GM13977 (cell line): Measurements from ENCODE around the gene EIF4E3.

Source experiments
- DNase-seq: peaks from one replicate; pipeline ENCODE4 v3.0.0; 2012; ENCODE audit warnings: low spot score
- in situ Hi-C: fragments of 300-500 bp; cut with MboI; formaldehyde crosslinking; loops from one replicate; pipeline ENCODE4 v1.12.0; 2022; ENCODE audit warnings: low sequenced_read_pairs, low pct_unique_long_range_greater_than_20kb, mixed read lengths, inconsistent platforms; ENCODE audit not compliant: unreplicated experiment
- TF ChIP-seq, protein P1 (sequence below): IDR thresholded peaks from 2 replicates; pipeline ENCODE4 v1.5.1; 2012; ENCODE audit warnings: mild to moderate bottlenecking, control low read depth; ENCODE audit not compliant: insufficient read depth; ENCODE audit errors: extremely low read depth, missing control alignments

The EIF4E3 gene

DNA sequence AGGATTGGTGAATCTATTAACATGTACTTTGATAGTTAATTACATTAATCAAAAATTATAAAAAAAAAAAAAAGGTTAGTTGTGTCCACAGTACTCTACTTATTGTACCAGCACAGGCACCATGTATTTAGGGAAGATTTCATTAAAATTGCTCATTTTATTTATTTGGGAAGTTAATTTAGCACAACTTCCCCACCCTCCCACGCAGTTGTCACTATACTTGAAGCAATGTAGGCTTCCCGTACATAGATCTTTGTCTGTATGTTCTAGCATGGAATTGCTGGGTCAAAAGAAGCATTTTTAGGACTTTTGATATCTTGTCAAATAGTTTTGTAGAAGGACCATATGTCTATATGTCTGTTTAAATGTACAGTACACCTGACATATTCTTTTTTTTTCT lies 32.9 kb upstream of the EIF4E3 start:
- TF ChIP-seq, protein P1, sequence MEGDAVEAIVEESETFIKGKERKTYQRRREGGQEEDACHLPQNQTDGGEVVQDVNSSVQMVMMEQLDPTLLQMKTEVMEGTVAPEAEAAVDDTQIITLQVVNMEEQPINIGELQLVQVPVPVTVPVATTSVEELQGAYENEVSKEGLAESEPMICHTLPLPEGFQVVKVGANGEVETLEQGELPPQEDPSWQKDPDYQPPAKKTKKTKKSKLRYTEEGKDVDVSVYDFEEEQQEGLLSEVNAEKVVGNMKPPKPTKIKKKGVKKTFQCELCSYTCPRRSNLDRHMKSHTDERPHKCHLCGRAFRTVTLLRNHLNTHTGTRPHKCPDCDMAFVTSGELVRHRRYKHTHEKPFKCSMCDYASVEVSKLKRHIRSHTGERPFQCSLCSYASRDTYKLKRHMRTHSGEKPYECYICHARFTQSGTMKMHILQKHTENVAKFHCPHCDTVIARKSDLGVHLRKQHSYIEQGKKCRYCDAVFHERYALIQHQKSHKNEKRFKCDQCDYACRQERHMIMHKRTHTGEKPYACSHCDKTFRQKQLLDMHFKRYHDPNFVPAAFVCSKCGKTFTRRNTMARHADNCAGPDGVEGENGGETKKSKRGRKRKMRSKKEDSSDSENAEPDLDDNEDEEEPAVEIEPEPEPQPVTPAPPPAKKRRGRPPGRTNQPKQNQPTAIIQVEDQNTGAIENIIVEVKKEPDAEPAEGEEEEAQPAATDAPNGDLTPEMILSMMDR, result no peak
- no peak for DNase-seq
- in situ Hi-C loops, result no loop called here

DNA sequence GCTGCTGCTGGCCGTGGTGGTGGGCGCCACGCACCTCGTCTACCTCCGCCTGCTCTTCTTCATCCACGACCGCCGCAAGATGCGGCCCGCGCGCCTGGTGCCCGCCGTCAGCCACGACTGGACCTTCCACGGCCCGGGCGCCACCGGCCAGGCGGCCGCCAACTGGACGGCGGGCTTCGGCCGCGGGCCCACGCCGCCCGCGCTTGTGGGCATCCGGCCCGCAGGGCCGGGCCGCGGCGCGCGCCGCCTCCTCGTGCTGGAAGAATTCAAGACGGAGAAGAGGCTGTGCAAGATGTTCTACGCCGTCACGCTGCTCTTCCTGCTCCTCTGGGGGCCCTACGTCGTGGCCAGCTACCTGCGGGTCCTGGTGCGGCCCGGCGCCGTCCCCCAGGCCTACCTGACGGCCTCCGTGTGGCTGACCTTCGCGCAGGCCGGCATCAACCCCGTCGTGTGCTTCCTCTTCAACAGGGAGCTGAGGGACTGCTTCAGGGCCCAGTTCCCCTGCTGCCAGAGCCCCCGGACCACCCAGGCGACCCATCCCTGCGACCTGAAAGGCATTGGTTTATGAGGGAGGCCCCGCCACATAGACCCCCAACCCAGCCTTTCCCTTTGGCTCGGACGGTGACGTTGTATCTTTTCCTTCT lies 29.5 kb upstream of the EIF4E3 start:
- TF ChIP-seq, protein P1, result no peak
- in situ Hi-C loops, result no loop called here
- no peak for DNase-seq

GRCh38 chr3:71753701-71754609 lies 28.8 kb upstream of the EIF4E3 start, which contains the start of gene GPR27:
GPR27 (plus strand) TSS chr3:71753855; CDS start chr3:71754050, 195 bp downstream.
- in situ Hi-C loops, result no loop called here
- TF ChIP-seq, protein P1, result no peak
- peak; percentile 37 for DNase-seq

DNA sequence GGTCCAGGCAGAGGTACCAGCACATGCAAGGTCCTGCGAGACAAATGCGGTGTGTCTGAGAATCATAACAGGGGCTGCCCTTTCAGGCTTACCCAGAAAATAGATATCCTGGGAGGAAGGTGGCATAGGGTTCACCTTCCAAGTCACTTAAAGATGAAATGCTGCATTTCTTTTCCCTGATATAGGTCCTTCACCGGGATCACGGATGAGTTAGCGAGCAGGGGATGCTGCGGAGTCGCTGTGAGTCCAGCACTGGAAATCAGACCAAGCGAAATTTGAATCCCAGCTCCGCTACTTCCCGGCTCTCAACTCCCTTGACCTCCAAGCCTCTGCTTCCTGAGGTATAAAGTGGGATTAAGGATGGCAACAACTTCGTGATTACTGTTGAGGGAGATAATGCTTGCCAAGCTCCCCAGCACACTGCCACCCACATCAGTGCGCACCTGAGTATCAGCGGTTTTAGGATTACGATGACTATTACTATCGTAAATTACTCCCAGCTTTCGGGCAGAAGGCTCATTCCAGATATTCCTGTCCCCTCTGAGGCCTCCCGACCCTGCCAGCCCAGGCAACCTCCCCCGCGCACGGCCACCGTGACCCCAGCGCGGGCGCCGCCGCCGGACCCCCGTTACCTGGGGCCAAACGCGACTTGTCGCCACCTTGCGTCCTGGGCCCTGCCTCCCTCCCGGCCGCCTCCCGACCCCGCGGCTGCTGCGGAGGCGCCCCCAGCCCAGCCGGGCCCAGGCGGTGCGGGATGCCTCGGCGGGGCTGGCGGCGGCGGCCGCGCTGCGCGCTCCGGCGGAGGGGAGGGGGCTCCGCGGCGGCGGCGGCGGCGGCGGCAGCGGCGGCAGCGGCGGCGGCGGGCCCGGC lies 27.9 kb upstream of the EIF4E3 start:
- TF ChIP-seq, protein P1, result no peak
- in situ Hi-C loops, result no loop called here
- no peak for DNase-seq

DNA sequence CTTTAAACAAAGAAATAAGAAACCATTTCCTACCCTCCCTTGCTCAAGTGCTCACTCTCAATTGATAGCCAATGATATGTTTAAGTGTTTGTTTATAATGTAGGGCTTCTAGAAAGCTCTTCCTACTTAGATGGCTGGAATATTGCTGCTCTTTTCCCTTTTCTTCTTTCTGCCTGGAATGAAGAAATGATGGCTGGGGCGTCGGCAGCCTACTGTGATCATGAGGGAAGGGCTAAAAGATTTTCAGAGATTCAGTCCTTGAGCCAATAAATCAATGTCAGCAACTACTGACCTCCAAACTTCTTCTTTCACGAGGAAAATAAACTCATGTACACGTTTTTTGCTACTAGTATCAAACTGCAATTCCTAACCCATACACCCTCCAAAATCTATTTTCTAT lies 26.4 kb upstream of the EIF4E3 start:
- no peak for DNase-seq
- TF ChIP-seq, protein P1, result no peak
- in situ Hi-C loops, result no loop called here

GRCh38 chr3:71744738-71745137 lies 19.5 kb upstream of the EIF4E3 start:
- in situ Hi-C loops, result no loop called here
- TF ChIP-seq, protein P1, result no peak
- no peak for DNase-seq
